SKM-1 (cell line): ENCODE results near the gene INPP4B.

Experiments used
- DNase-seq: peaks from one replicate; lab custom pipeline; 2025; ENCODE audit not compliant: unreplicated experiment; lab: John Stamatoyannopoulos, UW

INPP4B gene

DNA sequence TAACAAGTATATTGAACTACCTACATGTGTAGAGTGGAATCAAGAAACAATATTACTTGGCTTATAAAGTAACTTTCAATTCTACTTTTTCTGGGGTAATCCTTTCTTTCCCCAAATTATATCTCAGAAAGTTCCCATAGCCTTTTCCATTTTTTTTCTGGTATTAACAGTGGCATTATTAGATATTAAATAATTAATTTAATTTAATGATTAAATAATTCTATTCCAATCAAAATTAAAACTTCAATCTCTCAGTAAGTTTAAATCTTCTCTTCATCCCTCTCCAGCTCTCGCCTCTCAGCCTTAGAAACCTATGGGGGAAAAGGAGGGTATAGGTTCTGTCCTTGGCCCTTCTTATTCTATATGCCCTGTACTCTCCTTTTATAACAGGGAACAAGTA is 262.4 kb downstream of the INPP4B start:
- no peak for DNase-seq

DNA sequence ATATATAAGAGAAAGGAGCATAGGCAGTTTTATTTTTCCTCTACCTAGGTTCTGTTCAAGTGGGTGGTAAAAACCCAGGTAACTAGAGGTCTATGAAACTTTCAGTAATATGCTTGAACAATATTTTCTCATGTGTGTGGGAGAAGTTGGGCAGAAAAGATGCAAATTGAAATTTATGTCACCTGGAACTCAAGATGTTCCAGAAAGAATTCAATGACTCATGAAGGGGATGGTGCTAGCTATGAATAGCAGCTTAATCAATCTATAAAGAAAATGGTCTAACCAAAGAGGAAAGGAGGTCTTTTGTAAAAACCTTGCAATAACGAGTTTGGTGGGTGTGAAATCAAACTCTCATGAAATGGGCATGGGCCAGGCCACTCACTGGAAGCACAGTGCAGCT is 263.8 kb downstream of the INPP4B start:
- no peak for DNase-seq

DNA sequence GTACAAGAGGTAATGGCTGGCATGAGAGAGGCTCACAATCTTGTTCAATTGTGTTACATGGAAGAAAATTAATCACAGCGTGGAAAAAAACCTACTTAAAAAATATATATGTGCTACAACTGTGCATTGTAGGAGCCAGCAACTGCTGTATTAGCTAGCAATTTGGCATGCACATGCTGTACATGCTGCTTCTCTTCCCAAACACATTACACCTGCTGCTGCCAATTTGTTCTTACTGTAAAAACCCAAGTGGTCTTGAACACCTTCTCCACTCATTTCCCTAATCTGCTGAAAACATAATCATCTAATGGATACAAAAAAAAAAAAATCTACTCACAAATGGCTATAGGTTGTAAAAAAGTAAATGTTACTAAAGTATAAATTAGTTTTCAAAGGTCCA is 264.2 kb downstream of the INPP4B start:
- DNase-seq: no peak

DNA sequence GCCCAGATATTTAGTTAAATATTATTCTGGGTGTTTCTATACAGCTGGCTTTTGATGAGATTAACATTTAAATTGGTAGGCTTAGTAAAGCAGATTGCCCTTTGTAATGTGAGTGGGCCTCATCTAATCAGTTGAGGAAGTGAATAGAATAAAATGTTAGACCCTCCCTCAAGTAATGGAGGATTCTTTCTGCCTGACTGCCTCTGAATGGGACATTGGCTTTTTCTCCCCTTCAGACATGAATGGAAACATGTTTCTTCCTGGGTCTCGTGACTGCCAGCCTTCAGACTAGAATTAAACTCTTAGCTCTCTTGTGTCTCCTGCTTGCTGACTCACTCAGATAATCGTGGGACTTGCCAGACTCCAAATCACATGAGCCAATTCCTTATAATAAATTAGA is 266.7 kb downstream of the INPP4B start:
- no peak for DNase-seq

DNA sequence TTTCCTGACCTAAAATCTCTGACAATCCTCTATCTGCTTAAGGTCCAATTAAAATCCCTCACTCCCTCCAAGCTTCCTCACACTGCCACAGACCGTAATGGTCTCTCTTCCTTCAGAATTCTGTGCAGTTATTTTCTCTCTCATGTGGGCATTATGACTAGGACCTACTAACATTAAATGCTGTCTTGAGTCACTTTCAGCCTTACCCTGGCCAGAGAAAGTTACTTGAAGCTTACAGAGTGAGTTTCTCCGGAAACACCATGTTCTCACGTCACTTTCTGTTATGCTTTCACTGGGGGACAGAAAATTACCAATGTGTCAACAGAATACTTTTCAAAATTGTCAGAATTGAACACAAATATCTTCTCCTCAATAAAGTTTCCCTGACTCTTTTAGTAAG is 271.8 kb downstream of the INPP4B start:
- DNase-seq: no peak

DNA sequence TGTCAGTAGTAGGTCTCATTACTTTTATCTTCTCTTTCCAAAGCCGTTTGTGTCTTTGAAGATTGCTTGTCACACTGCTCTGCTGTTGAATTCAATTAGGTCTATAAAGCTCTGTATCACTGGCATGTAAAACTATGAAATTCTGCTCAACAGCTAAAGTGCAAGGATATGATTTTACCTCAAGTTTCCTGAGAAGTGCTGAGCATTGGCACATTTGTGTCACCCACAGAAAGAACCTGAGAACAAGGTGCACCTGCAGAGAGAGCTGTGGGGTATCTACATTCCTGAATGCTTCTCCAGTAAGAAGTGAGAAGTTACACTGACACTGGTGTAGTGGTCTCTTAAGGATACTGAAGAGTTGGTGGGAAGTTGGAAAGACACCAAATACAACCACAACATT is 274.0 kb downstream of the INPP4B start:
- no peak for DNase-seq

DNA sequence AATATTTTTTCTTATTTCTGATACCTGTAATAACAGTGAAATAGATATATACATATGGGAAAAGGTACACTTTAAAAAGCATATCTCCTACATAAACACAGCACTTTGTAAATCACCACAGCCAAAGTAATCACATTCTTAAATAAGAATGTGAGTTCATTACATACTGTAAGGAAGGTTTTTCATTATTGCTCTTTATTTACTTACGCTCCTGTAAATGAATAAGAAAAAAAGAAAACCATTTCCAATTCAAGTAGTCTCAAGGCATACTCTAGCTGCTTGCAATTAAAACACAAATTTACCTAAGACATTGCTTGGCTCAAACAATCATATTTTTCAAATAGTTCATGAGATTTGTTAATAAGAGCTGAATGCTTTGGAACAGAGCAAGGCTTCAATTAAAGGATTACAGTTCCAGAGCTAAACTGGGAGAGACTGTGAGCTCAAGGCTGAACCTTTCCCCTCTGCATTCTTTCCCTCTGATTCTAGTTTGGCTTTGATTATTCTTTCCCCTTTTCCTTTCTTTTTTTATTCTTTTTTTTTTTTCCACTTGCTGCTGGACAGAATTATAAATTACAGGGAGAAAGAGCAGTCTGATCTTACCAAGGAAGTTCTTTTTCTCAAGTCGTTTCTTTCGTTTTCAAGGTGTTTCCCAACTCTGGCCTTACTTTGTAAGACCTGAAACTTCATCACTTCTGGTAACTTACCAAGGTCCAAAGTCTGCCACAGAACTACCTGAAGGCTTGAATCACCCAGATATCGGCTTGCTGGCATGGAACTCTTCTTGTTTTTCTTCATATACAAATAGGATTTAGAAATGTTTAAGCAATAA is 278.3 kb downstream of the INPP4B start:
- DNase-seq: no peak

DNA sequence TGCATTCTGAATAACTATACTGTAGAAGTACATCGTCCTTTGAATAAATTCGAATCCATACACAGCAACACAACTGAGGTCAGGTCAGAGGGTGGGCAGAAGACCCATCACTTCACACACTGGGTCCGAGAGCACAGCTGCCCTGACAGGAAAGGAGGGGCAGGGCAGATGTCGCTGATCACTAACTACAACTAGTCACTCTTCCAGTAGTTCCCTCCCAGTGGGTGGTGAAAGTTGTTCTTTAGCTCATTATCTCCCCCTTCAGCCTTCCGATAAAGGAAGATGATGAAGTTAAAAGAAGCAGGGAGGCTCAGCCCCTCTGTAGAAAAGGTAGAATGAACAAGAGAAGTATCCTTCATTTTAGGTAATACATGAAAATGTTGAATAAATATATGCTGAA is 278.9 kb downstream of the INPP4B start:
- no peak for DNase-seq

DNA sequence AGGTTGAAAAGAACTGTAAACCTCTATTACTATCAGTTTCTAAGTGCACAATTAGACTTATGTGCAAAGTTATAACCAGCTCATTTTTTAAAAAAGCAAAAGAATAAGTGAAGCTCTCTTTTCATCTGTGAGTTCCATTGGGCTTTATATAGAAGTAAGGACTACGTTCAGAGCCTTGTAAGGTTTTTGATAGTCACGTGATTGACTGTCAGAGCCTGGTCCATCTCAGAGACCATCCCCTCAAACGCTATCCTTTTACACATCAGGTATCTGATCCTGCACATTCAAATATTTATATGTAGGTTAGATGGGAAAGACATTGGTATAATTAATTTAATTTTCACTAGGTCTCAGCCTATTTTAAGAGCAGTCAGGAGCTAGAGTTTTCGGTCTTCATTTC is 279.3 kb downstream of the INPP4B start:
- DNase-seq: no peak

DNA sequence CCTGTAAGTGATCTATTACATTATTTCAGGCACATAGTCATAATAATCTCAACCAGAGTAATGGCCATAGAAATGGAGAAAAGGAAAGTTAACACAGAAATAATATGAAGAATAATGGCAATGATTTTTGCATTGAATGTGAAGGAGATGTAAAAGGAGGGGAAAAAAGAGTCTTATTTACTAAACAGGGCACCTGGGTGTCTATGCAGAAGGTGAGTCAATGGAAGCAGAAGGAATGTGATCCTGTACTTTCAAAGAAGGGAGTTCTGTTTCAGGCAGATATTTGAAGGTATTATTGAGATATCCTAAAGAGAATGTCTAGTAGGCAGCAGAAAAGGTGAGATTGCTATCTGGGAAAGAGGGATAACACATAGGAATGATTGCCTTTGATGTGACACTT is 279.9 kb downstream of the INPP4B start:
- DNase-seq: no peak

DNA sequence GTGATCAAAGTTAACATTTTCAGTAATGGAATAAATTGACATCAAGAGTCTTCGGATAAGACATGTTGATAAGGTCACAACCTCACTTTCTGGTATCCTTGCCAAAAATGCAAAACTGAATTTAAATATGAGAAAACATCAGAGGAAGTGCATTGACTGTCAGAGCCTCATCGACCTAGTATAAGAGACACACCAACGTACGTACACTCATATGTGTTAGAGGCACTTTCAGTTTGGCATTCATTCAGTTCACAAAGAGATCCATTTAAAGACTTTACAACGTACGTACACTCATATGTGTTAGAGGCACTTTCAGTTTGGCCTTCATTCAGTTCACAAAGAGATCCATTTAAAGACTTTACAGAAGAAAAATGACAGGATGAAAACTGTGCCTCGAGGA is 280.3 kb downstream of the INPP4B start:
- DNase-seq: no peak

DNA sequence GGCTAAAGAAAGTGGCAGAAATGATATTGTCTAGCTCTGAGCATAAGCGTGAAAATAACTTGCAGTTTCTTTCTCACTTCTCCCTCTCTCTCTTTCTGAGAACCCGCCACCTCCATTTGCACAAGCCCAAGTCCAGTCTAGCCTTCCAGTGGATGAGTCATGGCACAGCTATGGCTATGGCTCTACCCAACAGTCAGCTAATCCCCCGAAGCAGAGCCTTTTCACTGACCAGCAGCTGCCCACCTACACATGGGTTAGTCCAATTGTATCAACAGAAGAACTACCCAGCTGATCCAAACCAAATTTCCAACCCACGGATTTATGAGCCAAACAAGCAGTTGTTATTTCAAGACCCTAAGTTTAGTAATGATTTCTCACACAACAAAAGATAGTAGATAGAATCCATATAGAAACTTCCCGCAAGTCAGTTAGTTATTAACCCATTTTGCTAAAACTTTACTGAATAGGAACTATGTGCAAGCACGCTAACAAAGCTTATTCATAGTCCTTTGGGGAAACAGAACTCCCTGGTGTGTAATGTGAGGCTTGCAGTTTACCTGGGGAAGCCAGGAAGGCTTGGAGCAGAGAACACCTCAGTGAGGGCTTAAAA is 282.3 kb downstream of the INPP4B start:
- DNase-seq: no peak

DNA sequence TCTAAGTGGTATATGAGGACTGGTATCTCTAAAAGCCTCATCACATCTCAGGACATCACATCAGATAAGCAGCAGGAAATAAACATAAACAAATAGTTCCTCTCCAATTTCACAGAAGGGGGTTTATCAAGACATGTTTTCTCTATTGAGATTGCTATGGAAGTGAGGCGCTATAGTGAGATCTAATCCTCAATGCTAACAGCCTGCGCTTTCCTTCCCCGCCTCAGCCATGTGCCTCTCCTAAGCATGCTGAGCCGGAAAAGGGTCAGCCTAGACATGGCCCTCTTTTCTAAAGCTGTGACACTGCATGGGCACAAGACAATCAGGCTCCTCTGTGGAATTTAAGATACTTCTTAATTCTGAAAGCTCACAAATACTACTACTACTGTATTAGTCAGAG is 286.1 kb downstream of the INPP4B start:
- DNase-seq: no peak

DNA sequence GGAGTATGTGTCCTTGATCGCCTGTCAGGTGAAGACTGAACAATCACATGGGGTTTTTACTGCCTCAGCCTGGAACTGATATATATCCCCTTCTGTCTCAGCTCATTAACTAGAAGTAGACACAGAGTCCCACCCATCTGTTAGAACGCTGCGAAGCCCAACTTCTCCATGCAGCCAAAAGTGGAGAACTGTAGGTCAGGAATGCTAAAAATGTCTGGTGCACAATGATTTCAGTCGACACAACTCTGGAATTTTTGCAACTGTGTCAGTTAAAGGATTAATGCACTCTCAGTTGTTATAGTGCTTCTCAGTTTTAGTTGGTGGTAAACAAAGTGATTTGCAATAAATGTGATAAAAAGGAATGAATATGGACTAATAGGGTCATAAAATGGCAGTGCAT is 287.2 kb downstream of the INPP4B start:
- no peak for DNase-seq

DNA sequence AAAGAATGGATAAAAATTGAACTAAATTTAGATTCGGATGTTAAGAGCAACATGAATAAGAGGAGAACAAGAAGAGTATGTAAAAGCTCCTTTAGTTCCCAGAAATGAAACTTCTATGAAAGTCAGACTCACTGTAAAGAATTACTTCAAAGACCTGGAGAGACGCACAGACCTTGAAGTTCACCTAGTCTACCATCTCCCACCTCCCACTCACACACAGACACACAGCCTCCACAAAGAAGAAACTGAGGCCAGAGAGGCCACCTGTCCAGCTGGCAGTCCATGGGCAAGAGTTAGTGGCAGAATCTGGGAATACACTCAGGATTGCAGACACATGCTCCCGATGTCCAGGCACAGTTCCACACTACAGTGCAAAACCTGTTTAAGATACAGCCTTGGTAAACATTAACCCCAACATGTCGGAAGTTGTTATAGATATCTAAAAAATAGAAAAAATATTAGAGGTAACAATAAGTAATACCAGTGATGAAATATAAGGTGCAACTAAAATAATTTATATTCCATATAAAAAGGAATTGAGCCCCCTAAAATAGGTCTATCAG is 288.8 kb downstream of the INPP4B start:
- no peak for DNase-seq

DNA sequence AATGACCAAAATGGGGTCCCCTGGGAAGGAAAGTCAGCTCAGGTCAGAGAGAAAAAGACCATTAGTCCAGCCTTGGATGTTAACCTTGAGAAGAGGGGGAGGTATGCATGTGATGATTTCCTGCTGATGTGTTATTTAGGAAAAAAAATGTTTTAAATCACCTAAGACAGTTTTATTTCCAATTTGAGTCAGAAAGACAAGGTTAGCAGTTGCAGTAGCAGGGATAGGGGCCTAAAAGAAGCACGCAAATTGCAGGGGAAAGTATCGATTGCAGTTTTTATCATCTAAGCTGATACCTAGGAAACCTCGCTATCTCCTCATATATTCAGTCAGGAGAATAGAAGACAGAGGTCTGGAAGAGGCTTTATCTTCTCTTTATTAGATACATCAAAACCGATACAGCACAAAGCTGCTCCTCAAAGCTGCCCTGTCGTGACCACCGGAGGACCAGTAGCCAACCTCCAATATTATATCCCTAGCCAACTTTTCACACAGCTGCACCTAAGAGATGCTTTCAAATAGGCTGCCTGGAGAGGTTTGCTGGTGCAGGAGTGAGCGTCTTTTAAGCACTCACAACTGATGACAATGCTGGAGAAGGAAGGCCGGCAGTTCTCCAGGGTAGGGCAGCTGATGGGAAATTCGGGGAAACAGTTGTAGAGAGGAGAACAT is 289.4 kb downstream of the INPP4B start:
- DNase-seq: no peak

DNA sequence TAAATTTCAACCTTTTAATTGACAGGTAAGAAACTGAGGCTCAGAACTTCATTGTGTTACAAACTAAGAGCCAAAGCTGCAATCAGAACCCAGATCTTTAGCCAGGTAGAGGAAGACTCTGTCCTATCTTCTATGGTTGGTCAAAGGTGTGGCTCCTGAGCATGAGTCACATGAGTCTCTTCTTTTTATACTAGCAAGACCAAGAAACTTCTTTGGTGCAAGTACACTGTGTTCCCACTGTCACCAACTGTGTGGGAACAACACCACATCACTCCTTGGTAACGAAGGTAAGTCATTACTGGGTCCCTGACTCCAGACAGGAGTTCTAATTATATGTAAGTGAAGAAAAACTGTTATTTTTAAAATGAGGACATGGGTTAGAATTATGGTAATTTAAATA is 290.1 kb downstream of the INPP4B start:
- no peak for DNase-seq

DNA sequence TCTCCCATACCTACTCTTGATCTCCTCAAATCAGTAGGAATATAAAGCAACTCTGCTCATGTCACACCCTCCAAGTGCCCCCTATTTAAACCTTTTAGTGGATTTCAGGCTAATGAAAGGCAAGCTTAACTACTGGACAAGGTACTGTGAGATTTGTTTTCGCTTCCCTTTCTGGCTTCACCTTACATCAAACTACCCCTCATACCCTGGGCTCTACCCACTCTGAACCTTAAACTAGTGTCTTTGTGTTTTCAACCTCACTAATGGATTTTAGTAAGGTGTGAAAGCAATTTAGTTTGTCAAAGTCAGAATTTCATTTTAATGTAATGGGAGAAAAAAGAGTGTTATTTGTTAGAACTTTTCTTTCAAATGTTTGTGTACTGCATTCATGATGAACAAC is 291.7 kb downstream of the INPP4B start:
- no peak for DNase-seq

DNA sequence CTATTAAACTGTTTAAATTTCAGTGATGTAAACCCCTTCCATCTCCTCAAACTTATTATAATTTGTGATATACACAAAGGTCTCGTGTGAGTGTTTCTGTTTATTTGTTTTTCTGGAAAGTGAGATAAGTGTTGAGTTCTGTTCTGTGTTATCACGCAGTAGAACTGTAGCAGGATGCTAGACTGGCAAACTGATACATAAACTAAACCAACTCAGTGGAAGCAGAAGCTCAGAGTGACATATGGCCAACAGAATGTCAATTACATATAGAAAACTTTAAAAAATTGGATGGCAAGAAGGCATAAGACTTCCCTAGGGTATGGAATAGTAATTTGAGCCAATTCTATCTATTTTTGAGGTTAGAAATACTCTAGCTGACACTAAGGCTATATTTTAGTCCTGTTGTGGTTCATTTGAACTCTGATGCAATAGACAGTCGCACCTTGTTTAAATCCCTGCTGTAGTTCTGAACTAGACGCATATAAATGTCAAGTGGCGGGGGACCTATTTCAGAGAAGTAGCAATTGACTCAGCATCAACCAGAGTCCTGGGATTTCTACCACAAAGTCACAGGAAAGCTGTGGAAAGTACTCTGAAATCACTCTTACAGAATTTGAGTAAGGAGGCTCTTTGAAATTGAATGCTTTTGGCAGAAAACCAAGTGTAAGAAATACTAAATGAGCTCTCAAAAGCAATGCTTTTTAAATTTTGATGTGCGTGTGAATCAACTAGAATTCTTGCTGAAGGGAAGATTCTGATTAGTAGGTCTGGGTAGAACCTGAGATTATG is 294.4 kb downstream of the INPP4B start:
- DNase-seq: no peak

DNA sequence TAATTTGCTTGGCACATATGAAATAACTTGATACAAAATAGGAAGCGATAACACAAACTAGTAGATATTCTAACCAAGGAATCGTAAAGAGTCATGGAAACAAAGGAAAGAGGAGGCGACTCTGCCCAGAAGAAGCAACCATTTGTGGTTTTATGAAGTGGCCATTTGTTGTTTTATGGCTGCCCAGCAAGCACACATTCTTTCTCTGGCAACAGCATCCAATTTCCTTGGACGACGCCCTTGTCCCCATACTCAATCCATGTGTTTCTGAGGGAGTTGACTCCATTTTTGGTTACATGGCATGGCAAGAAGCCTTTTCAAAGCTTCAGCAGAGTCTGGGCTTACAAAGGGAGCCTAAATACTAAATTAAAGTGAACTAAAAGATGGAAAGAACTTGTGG is 295.1 kb downstream of the INPP4B start:
- DNase-seq: no peak

DNA sequence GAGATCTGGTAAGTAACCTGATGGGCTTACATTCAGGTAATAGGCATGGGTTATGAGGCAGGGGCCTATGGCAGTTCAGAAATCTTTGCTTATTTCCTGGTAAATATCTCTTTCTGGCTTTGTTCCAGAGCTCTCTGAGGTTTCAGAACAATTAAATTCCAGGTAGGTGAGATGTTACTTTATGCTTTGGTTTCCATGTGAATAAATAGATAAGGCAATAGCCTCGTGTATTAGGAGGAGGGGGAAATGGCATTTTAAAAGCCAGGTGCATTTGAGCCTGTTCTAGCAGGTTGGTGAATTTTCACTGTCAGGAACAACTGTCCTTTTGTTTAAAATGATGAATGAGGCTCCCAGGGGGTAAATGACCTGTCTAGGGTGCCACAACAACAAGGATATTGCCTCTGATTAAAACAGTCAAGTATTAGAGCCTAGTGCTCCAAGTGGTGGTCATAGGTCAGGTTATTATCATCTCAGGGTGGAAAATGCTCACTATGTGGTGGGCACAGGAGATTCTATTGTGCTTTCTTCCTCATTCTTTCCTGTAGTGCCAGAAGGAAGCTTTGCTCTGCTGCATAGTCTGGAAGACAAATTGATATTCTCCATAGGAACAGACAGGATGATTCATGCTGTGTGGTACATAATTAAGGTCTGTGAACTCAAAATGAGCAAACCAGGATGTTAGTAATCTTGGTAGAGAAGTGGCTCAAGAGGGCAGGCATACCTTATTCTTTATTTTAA is 296.2 kb downstream of the INPP4B start:
- DNase-seq: no peak
